Small intestine (tissue), 7 donors: ENCODE results near the gene SGSH. TPM values are rescaled to one million over a fixed set of nuclear protein-coding genes. Genes with fewer than 3 reads are reported as not detected.
A peak's percentile ranks its signal among the peaks of the same experiment; 100 is the strongest.

Experiments
- DNase-seq, 2 donors: peaks; one replicate each; pipeline versions ENCODE4 v3.0.0 to v3.0.0-alpha.2; 2013
- FAIRE-seq: peaks from 2 replicates; lab custom pipeline; 2012; peaks lifted over from hg19 to GRCh38; lab: Jason Lieb, UNC
- H3K27ac ChIP-seq, 3 donors: one replicate each; pipeline ENCODE4 v1.5.1; 2013; ENCODE audit warnings: low read length in 2 of 3, mild to moderate bottlenecking in 2 of 3, control low read depth in 1 of 3, inconsistent platforms in 1 of 3, low read depth in 1 of 3, moderate library complexity in 1 of 3
- H3K27me3 ChIP-seq, 3 donors: one replicate each; pipeline ENCODE4 v1.6.1; 2013; ENCODE audit warnings: low read length in 3 of 3, inconsistent platforms in 1 of 3; ENCODE audit not compliant: control insufficient read depth in 3 of 3, insufficient read depth in 3 of 3
- H3K36me3 ChIP-seq, 3 donors: one replicate each; pipeline ENCODE4 v1.6.1; 2013; ENCODE audit warnings: low read length in 3 of 3, inconsistent platforms in 1 of 3, low read depth in 1 of 3, mild to moderate bottlenecking in 1 of 3, moderate library complexity in 1 of 3; ENCODE audit not compliant: control insufficient read depth in 3 of 3, insufficient read depth in 2 of 3
- H3K4me1 ChIP-seq, 3 donors: one replicate each; pipeline ENCODE4 v1.6.1; 2013; ENCODE audit warnings: low read length in 2 of 3, inconsistent platforms in 1 of 3, low read depth in 1 of 3, mild to moderate bottlenecking in 1 of 3, moderate library complexity in 1 of 3; ENCODE audit not compliant: control insufficient read depth in 3 of 3, insufficient read depth in 2 of 3
- H3K4me3 ChIP-seq, 3 donors: one replicate each; pipeline ENCODE4 v1.5.1; 2013; ENCODE audit warnings: low read length in 3 of 3, control low read depth in 1 of 3, inconsistent platforms in 1 of 3, low read depth in 1 of 3, mild to moderate bottlenecking in 1 of 3, moderate library complexity in 1 of 3
- H3K9me3 ChIP-seq, 2 donors: one replicate each; pipeline ENCODE4 v1.6.1; 2013; ENCODE audit warnings: low read depth in 1 of 2, low read length in 1 of 2; ENCODE audit not compliant: control insufficient read depth in 2 of 2, insufficient read depth in 1 of 2
- WGBS, 3 donors: extraction: QIAGEN DNeasy Blood & Tissue Kit; methylation state at CpG; one replicate each; pipeline ENCODE4 v1.1.7; 2013; 5-methylcytosine and 5-hydroxymethylcytosine counted together
- polyA plus RNA-seq, 4 donors: library from polyadenylated mRNA; stranded (reverse) in 3 of 4; unstranded in 1 of 4; fragments of 200-250 nt in 3 of 4; fragments of 120-200 nt in 1 of 4; gene quantifications; one replicate each; pipeline versions ENCODE4 v1.2.1 to v1.2.3, GENCODE V29; 2013
- donor health status: healthy with polysubstance abuse.
- donor health status: control.
- donor health status: control.
- donor health status: Bipolar disorder and iron deficiency.
- donor health status: healthy.

SGSH gene
- polyA plus RNA-seq, 4 donors = 24.4 to 60.1 (median 34.5) TPM

DNA sequence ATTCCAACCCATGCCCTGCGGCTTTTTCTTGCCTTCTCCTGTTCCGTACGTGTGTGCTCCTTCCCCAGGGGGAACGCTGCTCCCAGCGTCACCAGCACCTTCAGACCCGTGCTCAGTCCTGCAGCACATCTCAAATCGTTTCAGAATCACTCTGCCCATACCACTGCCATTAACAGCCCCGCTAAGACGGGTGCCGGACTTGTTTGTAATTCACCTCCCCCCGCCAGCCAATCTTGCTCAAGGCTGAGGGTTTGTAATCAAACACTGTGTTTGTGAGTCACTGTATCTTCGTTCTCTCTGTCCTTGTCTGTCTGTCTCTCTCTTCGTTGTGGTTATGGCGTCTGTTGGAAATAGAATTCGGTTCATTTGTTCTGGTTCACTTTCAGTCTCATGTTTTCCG is 33.0 kb downstream of the SGSH start:
- H3K4me1 ChIP-seq = peaks cover 0 to 3% (median 0%) of the 10 kb centered on the region in 3 donors
- WGBS, 3 donors = 46 to 65% (median 53%) methylated on average over 16 of the region's 16 CpGs
- no peaks in the 10 kb centered on the region for H3K36me3 ChIP-seq
- H3K9me3 ChIP-seq = no peaks in the 10 kb centered on the region
- H3K27ac ChIP-seq = peak overlapping the region in 1 of 3 donors; percentile 69
- H3K4me3 ChIP-seq = no peak overlapping the region
- DNase-seq (no peak), FAIRE-seq (no peak)
- H3K27me3 ChIP-seq = peaks cover 0 to 13% (median 0%) of the 10 kb centered on the region in 3 donors

DNA sequence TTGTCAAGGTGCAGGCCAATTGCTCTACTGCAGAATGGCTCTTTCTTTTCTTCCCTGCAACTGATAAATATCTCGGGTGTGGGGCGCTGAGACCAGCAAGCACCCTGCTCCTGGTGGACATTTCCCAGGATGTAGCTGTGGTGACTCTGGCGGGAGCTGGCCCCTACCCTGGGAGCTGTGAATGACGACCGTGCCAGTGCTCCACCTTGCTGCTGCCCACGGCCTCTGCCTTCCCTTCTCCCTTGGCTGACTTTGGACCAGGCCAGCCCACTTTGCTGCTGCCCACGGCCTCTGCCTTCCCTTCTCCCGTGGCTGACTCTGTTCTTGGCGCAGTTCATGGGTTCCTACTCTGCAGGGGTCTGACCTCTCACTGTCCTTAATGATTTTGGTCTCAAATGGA is 34.2 kb downstream of the SGSH start:
- Histone ChIP-seq H3K27me3 (peaks cover 0 to 9% (median 0%) of the 10 kb centered on the region in 3 donors), H3K4me1 (peaks cover 0 to 3% (median 0%) of the 10 kb centered on the region in 3 donors), H3K36me3 (no peaks in the 10 kb centered on the region), H3K4me3 (no peak overlapping the region), H3K27ac (no peak overlapping the region), H3K9me3 (no peaks in the 10 kb centered on the region)
- DNase-seq (no peak), FAIRE-seq (no peak)
- WGBS, 3 donors = 86 to 90% (median 88%) methylated on average over 9 of the region's 9 CpGs

DNA sequence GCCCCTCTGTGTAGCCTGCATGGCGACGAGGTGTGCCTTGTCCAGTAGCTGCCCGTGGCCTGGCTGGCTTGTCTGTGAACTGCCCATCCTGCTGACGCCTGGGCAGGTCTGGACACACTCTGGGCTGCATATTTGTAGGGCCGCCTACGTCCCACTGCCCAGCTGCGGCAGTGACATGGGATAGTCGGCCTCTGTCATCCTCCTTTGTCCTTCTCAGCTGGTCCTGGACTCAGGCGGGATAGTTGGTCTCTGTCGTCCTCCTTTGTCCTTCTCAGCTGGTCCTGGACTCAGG is 35.8 kb downstream of the SGSH start:
- Histone ChIP-seq H3K27ac (no peak overlapping the region), H3K4me3 (no peak overlapping the region), H3K9me3 (no peaks in the 10 kb centered on the region), H3K36me3 (no peaks in the 10 kb centered on the region), H3K4me1 (peaks cover 0 to 3% (median 0%) of the 10 kb centered on the region in 3 donors), H3K27me3 (peaks cover 0 to 9% (median 0%) of the 10 kb centered on the region in 3 donors)
- 84 to 89% (median 85%) methylated on average over 8 to 10 of the region's 10 CpGs for WGBS, 3 donors
- FAIRE-seq = no peak
- DNase-seq = no peak

DNA sequence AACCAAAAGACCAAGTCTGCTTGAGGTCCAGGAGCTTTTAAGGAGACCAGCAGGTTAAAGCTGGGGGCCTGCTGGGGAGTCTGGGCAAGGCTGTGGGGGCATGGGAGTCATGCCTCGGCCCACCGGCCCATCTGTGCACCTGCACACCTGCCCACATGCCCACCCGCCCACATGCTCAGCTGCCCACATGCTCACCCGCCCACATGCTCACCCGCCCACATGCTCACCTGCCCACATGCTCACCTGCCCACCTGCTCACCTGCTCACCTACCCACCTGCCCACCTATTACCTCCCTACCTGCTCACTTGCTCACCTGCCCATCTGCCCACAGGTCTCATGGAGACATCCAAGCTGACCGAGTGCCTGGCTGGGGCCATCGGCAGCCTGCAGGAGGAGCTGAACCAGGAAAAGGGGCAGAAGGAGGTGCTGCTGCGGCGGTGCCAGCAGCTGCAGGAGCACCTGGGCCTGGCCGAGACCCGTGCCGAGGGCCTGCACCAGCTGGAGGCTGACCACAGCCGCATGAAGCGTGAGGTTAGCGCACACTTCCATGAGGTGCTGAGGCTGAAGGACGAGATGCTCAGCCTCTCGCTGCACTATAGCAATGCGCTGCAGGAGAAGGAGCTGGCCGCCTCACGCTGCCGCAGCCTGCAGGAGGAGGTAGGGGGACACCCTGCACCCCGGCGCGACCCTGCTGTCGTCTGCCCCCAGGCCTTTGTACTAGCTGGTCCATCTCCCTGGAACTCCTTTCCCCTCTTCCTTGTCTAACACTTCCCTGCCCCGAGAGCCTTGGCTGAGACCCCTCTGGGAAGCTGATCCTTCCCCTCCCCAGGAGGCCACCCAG is 36.3 kb downstream of the SGSH start:
- no peaks in the 10 kb centered on the region for H3K9me3 ChIP-seq
- no peak for DNase-seq
- no peak overlapping the region for H3K27ac ChIP-seq
- WGBS, 3 donors = 75 to 83% (median 81%) methylated on average over 26 of the region's 26 CpGs
- no peaks in the 10 kb centered on the region for H3K36me3 ChIP-seq
- no peak for FAIRE-seq
- peaks cover 0 to 9% (median 0%) of the 10 kb centered on the region in 3 donors for H3K27me3 ChIP-seq
- H3K4me3 ChIP-seq = no peak overlapping the region
- peaks cover 0 to 3% (median 0%) of the 10 kb centered on the region in 3 donors for H3K4me1 ChIP-seq

DNA sequence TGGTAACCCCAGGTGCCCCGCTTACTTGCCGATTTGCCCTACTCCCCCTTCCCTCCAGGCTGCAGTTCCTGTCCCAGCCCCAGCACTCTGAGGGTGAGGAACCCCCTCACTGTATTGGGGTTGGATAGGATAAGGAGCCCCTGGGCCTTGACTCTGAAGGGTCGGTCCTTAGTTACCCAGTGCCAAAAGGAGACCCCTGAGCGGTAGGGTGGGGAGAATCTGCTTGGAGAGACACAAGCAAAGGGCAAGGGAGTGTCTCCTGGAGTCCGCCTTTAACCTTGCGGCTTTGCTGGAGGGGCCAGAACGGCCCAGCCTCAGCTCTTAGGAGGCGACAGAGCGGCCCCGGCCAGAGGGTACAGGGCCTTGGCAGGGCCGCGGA is 37.3 kb downstream of the SGSH start:
- Histone ChIP-seq H3K4me3 (no peak overlapping the region), H3K4me1 (peaks cover 0 to 1% (median 0%) of the 10 kb centered on the region in 3 donors), H3K9me3 (no peaks in the 10 kb centered on the region), H3K27ac (no peak overlapping the region), H3K27me3 (peaks cover 0 to 4% (median 0%) of the 10 kb centered on the region in 3 donors), H3K36me3 (no peaks in the 10 kb centered on the region)
- FAIRE-seq (no peak), DNase-seq (no peak)
- WGBS, 3 donors = 93 to 95% (median 94%) methylated on average over 12 of the region's 12 CpGs

DNA sequence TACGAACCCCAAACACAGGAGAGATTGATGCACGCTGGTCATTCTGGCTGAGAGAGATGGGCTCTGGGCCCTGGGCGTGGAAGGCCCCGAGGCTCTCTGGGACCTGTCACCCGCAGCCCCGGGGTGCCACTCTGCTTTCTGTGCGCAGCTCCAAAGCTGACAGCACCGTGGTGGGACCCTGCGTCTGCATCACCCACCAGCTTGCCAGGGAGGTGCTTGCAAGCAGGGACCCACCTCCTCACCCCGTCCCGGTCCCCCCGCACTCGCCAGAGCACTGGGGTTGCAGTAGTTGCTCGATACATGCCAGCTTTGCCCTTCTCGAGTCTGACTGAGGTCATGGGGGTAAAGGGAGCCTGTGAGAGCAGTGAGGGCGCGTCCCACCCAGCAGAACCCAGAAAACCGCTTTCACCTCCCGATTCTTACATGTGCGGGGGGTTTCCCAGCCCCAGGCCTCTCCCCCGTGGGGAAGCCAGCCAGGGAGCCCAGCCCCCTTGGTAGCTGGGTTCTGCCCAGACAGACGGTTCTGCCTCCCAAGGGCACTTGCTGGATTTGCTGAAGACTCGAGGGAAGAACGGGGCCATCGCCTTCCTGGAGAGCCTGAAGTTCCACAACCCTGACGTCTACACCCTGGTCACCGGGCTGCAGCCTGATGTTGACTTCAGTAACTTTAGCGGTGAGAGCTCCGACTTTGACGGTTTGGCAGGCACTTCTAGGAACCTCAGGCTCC is 37.9 kb downstream of the SGSH start:
- Histone ChIP-seq H3K9me3 (no peaks in the 10 kb centered on the region), H3K27ac (no peak overlapping the region), H3K36me3 (no peaks in the 10 kb centered on the region), H3K4me1 (no peaks in the 10 kb centered on the region), H3K4me3 (no peak overlapping the region), H3K27me3 (no peaks in the 10 kb centered on the region)
- FAIRE-seq (no peak), DNase-seq (no peak)
- 88 to 91% (median 90%) methylated on average over 30 of the region's 30 CpGs for WGBS, 3 donors

DNA sequence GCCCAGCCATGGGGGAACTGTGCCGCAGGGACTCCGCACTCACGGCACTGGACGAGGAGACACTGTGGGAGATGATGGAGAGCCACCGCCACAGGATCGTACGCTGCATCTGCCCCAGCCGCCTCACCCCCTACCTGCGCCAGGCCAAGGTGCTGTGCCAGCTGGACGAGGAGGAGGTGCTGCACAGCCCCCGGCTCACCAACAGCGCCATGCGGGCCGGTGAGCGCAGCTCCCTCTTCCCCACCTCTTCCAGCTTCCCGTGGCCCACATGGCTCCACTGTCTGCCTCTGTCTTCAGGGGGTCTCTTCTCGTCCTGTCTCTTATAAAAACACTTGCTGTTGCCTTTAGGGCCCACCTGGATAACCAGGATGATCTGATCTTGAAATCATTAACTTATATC is 38.7 kb downstream of the SGSH start:
- WGBS, 3 donors = 91 to 93% (median 92%) methylated on average over 12 to 17 of the region's 17 CpGs
- FAIRE-seq = no peak

DNA sequence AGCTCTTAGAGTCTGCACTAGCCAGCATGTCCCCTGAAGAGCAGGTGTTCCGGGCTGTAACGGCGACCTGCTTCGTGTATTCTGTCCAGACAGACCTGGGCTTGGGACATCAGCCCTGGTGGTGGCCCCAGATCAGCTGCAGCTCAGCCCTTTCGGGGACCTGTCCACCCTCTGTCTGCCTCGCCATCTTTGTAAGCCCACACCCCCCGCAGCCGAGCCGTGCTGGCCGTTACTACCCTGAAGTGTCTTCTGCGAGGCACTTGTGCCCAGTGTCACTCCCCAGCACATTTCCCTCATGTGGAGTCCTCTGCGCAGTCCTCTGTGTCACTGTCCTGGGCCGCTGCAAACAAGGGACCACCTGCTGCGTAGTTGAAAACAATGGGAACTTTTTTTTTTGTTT is 39.9 kb downstream of the SGSH start:
- 87 to 92% (median 88%) methylated on average over 14 of the region's 14 CpGs for WGBS, 3 donors

More for the DNA sequence above, 38.7 kb downstream of the SGSH start:
- Histone ChIP-seq H3K36me3 (no peaks in the 10 kb centered on the region), H3K27me3 (no peaks in the 10 kb centered on the region), H3K27ac (no peak overlapping the region), H3K4me3 (no peak overlapping the region), H3K4me1 (no peaks in the 10 kb centered on the region), H3K9me3 (no peaks in the 10 kb centered on the region)
- DNase-seq = no peak

More for the DNA sequence above, 39.9 kb downstream of the SGSH start:
- no peaks in the 10 kb centered on the region for H3K4me1 ChIP-seq
- DNase-seq = no peak
- no peak for FAIRE-seq
- H3K9me3 ChIP-seq = no peaks in the 10 kb centered on the region
- no peaks in the 10 kb centered on the region for H3K27me3 ChIP-seq
- no peak overlapping the region for H3K4me3 ChIP-seq
- H3K27ac ChIP-seq = no peak overlapping the region
- no peaks in the 10 kb centered on the region for H3K36me3 ChIP-seq
